HG02943 (cell line): Measurements from ENCODE around the gene TRNAU1AP.
"Not testable (repeated sequence)": the region's sequence is repeated elsewhere in the genome, so short reads cannot be mapped to it uniquely, and the experiment has no call there.

Experiments used
- ATAC-seq: cut with Tn5 transposase; IDR thresholded peaks from one replicate; pipeline ENCODE4 v1.9.1; 2021; ENCODE audit warnings: mild to moderate bottlenecking, low read depth, moderate library complexity; ENCODE audit not compliant: unreplicated experiment

TRNAU1AP gene

DNA sequence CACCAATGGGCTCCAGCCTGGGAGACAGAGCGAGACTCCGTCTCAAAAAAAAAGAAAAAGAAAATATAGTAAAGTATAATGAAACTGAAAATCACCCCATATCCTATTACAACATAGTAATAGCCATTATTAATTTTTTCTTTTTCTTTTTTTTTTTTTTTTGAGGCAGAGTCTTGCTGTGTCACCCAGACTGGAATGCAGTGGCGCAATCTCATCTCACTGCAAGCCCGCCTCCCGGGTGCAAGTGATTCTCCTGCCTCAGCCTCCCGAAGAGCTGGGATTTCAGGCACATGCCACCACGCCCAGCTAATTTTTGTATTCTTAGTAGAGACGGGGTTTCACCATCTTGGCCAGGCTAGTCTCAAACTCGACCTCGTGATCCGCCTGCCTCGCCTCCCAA is 20.0 kb downstream of the TRNAU1AP start:
- not testable (repeated sequence) for ATAC-seq

DNA sequence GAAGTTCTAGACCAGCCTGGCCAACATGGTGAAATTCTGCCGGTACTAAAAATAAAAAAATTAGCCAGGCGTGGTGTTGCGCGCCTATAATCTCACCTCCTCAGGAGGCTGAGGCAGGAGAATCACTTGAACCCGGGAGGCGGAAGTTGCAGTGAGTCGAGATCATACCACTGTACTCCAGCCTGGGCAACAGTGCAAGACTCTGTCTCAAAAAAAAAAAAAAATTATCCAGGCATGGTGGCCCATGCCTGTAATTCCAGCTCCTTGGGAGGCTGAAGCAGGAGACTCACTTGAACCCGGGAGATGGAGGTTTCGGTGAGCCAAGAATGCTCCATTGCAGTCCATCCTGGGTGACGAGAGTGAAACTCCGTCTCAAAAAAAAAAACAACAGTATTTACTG is 20.7 kb downstream of the TRNAU1AP start:
- ATAC-seq = no peak

DNA sequence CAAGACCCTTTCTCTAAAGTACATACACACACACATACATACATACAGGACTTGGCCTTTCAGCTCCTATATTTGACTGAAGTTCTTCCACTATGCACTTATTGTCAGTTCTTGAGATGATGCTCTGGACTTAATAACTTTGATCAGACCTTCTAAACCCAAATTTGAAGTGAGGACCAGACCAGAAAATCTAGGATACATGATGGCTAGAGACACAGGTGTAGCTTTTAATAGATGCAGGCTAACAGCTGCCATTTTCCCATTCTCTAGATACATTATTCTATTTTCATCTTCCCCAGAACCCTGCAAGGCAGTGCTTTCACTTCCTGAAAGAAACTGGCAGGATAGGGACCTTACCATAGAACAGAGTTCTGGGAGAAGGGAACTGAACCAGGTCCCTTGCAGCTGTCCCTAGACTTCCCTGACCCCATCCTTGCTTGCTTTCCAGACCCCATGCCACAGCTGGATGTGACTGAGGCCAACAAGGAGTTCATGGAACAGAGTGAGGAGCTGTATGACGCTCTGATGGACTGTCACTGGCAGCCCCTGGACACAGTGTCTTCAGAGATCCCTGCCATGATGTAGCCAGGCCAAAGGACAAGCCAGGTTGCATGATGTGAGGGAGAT is 24.3 kb downstream of the TRNAU1AP start:
- no peak for ATAC-seq

DNA sequence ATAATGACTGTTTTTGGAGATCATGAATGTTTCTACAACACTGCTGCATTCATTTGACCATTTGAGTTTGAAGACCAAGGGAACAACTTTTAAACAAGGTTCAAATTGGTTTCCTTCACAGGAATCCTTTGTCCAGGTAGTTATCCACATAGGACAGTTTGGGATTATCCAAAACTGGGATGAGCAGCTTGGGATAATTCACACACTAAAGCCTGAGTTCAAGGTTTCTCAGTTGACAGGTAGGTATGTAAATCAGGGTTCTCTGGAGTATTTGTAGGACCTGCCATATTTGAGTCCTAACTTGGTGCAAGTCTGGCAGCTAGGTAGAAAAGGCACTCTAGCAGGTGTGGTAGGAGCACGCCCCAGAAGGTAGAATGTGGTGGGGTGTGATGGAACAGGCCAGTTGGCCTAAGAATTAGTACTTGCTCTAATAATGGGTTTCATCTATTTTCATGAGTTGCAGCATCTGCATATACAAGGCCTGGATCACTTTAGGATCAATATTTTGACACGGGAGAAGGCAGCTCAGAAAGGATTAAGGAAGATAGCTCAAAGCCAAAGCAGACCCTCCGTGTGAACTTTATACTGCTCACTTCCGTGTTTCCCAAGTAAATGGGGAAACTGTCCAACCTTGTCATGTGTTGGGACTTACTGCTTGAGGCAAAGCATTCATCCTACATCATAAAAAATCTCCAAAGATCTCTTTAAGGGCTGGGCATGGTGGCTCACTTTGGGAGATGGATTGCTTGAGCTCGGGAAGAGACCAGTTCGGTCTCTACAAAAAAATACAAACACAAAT is 25.1 kb downstream of the TRNAU1AP start:
- no peak for ATAC-seq

DNA sequence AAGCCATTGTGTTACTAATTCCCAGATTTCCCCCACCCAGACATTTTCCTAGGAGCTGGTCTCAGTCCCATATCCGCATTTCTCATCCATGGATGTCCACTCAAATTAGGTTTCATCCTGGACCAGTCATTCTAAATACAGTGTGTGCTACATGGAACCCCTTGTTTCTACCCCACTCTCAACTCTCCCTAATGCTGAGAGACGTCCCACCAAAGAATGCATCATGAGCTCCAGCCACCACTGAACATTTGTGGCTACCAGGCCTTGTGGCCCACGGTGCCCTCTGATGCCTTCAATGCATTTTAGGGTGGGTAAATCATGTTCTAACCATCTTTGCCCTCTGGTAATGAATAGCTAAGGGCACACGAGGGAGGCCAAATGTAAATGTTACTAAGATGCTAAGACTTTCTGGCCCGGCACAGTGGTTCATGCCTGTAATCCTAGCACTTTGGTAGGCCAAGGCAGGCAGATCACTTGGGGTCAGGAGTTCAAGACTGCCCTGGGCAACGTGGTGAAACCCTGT is 25.9 kb downstream of the TRNAU1AP start:
- ATAC-seq = no peak

DNA sequence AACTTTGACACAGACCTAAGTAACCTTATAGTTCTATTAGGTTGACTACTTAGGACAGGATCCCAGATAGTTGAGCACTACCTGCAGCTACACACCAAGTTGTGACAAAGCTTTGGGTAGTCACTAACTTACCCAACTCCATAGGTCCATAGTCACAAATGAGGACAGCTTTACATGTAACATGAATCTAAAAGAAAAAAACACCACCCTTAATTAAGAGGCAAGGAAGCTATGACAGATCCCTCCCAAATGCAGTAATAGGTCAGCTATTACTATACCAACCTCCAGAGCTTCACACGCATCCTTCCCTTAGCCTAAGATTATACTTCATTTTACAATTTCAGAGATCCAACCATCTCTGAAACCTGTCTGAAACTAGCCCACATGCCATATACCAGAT is 26.5 kb downstream of the TRNAU1AP start:
- no peak for ATAC-seq

DNA sequence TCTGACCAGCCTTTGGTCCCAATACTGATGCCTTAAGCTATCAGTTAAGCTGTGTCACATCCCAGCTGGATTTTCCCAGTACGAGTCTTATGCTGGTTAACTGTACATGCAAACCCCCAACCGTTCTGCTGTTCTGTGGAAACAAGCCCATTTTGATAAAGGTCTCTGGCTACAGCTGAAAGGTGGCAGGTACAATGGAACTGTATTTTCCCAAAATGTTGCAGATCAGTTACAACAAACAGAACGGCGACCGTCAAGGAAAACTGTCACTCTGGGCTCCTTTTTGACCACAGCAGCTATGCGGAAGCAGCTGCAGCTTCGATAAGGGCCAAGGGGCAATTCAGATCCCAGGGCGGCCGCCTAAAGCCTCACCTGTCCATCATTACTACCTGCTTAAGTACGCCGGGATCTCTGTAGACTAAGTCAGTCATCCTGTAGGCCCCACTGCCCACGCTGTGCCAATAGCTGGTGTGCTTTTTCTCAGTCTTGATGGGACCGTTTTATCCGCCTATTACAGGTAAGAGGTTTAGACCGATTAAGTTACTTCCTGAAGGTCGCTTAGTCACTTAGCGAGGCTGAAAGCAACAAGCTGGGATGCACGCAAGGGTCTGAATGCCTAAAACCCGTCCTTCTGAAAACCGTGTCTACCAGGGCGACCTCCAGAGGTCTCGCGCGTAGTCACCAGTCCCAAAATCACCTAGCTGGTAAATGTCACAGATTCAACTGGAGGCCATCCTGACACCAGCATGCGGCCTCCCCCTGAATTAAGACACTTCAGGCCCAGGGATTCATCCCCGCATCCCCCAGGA is 28.0 kb downstream of the TRNAU1AP start:
- ATAC-seq = no peak

DNA sequence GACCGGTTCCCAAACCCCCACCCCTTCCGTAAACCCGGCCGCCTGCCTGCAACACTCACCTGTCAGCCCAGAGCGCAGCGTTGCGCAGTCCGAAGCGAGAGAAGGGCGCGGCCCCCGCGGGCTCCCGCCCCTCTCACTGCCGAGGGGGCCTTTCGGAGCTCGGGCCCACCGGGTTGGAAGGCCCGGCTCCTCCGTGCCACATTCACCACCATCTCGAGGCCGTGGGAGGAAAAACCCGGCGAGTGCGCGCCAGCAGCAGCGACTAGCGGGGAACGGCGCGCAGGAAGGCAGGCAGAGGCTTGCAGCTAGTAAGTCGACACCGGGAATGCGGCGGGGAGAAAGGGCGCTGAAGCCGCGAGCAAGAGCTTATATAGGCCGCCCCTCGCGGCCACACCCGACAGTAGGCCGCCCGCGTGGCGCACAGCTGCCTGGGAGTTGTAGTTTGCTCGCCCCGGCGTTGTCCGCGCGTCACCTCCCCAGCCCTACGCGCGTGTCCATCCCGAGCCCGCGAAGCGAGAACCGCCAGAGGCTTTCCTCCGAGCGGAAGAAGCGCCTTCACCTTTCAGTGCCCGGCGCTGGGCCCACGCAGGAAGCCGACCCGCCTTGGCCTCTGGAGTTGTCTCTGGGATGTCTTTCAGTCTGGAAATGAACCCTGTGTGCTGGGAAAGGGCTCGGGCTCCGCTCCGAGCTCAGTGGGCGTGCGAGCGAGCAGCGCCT is 28.8 kb downstream of the TRNAU1AP start:
- ATAC-seq = peak; percentile 68

DNA sequence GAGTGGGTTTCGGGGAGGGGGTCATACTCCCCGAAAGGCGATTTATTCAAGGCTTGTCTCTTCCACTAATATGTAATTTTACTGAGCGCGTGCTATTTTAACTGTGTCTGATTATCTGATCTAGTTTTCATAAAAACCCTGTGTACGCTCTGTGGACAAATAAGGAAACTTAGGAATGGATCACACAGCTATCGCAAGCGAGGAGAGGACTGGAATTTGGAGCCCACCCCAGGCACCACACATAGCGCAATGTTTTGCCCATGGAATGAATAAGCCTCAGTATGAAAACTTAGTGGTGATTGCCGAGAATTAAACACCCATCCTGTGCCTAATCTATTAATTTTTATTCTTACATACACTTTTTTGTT is 29.3 kb downstream of the TRNAU1AP start:
- ATAC-seq = peak; percentile 17

DNA sequence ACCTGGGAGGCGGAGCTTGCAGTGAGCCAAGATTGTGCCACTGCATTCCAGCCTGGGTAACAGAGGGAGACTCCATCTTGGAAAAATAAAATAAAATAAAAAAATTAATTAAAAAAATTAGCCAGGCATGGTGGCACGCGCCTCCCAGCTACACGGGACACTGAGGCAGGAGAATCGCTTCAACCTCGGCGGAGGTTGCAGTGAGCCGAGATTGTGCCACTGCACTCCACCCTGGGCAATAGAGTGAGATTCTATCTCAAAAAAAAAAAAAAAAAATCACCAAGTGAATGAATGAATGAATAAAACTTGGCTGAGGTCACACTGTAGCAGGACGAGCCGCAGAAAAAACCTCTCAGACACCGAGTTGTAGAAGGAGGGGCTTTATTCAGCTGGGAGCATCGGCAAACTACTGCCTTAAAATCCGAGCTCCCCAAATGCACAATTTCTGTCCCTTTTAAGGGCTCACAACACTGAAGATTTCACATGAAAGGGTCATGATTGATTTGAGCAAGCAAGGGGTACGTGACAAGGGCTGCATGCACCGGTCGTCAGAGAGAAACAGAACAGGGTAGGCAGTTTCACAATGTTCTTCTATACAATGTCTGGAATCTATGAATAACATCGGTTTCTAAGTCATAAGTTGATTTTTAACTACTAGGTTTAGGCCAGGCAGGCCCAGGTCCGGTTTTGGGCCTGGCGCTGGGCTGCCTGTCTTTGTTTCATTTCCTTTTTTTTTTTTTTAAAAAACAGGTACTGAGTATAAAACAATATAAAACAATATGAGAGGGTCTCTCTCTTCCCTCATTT is 33.9 kb downstream of the TRNAU1AP start:
- ATAC-seq = not testable (repeated sequence)

DNA sequence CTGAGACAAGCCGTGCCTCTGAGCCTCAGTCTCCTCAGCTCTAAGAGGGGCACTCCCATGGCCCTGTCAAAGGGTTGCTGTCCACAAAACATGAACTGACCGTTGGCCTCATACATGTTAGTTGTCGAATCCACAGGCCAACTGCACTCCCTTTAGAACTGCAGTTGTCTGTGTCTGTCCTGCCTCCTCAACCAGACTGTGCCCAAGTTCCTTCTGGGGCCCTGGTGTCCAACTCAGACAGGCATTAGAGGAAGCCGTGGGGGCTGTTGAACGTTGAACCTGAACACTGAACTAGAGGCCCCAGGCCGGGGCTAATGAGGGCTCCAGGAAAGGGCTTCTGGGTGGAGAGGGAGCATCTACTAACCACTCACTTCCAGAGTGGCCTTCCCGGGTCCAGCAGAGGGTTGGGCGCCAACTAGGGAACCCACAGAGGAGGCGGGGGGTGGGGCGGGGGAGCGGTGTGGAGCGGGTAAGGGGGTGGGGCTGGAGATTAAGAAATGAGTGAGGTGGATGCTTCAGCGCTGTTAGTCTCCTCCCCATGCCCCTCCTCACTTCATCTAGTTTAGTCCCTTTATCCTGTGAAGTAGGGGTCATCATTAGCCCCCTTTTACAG is 38.9 kb downstream of the TRNAU1AP start, which contains the start of gene RAB42:
Gene RAB42, plus strand, starts transcription at position 558 of the 613 bp plus-strand sequence. CDS start 247 bp downstream, outside the sequence.
- peak; percentile 47 for ATAC-seq

DNA sequence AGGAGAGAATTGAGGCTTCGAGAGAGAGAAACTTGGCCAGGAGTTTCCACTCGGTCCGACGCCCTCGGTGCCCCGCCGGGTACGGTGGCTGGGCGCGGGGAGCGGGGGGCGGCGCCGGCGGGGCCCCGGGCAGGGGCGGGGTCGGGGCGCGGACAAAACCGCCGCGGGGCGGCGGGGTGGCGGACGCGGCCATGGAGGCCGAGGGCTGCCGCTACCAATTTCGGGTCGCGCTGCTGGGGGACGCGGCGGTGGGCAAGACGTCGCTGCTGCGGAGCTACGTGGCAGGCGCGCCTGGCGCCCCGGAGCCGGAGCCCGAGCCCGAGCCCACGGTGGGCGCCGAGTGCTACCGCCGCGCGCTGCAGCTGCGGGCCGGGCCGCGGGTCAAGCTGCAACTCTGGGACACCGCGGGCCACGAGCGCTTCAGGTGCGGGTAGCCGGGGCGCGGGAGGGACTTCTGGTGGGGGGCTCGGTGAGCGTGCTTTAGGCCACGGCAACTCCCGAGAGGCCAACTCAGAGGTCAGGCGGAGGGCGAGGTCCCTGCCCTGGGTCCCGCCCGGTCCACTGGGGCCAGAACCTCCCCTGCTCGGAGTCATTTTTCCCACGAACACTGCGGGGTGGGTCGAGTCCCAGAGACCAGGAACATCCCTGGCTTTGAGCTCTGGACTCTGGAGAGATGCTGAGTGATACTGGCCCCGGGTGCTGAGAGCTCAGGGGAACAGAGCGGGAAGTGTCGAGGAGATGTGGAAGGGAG is 39.6 kb downstream of the TRNAU1AP start:
- peak; percentile 56 for ATAC-seq

DNA sequence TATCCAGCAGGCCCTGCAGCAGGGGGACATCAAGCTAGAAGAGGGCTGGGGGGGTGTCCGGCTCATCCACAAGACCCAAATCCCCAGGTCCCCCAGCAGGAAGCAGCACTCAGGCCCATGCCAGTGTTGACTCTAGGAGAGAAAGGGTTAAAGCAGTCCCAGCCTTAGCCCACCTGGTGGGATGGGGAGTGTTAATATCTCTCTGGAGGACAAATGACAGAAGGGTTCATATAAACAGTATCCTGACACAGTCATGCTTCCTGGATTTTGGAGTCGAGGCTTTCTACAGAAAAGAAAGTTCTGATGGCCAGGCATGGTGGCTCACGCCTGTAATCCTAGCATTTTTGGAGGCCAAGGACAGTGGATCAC is 41.1 kb downstream of the TRNAU1AP start:
- not testable (repeated sequence) for ATAC-seq

DNA sequence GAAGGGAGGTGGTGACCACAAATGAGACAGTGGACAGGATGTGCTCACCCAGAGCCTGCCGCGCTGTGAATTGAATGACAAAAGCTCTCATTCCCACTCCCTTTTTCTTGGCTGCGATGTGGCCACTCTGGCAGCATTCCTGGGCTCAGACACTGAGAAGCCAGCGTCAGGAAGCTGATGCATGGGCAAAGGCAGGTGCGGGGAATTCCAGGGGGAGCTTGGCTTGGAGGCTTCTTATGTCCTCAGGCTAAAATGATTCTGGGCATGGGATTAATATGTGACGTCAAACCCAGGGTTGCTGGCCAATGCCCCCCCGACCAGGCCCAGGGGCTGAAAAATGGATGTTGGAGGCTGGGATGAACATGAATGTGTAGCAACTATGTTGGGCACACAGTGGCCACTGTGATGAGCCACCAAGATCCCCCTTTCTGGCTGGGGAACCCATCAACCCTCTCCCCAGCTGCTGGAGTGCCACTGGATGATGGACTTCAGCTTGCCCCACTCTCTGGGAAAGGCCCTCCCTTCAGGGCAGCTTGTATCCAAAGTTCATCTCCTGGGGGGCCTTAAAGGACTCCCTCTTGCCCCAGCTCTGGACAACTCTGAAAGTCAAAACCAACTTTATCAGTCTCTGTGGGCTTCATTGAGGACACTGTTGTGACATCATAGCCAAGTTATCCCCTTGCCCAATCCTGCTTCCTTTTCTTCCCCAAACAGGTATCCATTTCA is 42.0 kb downstream of the TRNAU1AP start:
- ATAC-seq = not testable (repeated sequence)

DNA sequence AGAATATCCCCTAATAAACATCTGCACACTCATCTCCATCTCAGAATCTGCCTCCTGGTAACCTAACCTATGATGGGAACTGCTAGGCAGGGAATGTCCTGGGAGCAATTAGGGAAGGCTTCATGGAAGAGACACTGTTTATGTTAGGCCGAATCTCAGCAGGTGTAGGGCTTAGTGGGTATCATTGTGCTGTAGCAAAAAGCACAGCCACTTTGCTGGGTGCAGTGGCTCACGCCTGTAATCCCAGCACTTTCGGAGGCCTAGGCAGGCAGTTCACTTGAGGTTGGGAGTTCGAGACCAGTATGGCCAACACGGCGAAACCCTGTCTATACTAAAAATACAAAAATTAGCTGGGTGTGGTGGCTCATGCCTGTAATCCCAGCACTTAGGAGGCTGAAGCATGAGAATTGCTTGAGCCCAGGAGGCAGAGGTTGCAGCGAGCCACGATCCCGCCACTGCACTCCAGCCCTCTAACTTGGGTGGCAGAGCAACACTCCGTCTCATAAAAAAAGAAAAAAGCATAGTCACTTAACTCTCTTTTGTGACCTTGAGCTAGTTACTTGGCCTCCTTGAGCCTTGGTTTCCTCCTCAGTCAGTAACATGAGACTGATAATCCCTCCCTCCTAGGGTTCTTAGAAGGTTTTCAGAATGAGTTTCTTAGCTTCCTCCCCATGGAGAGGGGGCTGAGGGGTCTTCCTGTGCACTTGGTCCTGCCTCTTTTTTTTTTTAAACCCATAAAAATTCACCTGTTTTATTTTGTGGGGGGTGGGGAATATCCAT is 42.7 kb downstream of the TRNAU1AP start:
- no peak for ATAC-seq

DNA sequence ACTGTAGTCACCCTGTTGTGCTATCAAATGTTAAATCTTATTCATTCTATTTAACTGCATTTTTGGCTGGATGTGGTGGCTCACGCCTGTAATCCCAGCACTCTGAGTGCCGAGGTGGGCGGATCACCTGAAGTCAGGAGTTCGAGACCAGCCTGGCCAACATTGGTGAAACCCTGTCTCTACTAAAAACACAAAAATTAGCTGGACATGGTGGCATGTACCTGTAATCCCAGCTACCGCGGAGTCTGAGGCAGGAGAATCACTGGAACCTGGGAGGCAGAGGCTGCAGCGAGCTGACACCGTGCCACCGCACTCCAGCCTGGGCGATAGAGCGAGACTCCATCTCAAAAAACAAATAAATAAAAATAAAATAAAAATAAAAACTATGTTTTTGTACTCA is 43.4 kb downstream of the TRNAU1AP start:
- not testable (repeated sequence) for ATAC-seq

DNA sequence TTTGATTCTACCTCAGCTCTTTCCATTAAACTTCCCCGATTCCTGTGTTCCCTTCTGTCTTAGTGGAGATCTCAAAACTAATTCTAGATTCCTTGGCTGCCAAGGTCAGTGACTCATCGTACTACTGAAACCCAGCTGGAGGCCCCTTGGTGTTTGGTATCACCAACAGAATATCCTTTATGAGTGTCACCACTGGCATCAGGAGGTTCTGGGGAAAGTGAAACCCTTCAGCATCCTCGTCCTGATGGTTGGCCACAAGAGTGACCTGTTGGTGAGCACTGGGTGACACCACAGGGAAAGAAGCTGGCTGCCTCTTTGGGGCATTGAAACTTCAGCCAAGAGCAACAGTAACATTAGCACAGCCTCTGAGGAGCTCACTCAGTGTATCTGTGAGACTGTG is 48.8 kb downstream of the TRNAU1AP start:
- ATAC-seq = no peak
